SK-N-SH (cell line): ENCODE data around the gene FXYD7. TPM values are rescaled to one million over a fixed set of nuclear protein-coding genes. Genes with fewer than 3 reads are reported as not detected.

Experiments used
- CTCF ChIA-PET: fragments of 300-600, 350-600 bp; formaldehyde crosslinking; extraction: SDS; loops from one replicate; lab custom pipeline; 2021; lab: Yijun Ruan, JAX
- POLR2A ChIA-PET: fragments of 350-600 bp; sonication (Branson Sonifier 250); formaldehyde crosslinking; extraction: SDS; loops from one replicate; lab custom pipeline; 2020; ENCODE audit warnings: antibody characterized with exemption, inconsistent platforms; lab: Yijun Ruan, JAX
- DNase-seq: peaks from one replicate; pipeline ENCODE4 v3.0.0; 2012
- H2AFZ ChIP-seq: fragments of 200-600 bp; sonication (generic); 2 replicates; pipeline ENCODE4 v1.8.1; 2016; ENCODE audit warnings: antibody characterized with exemption, mild to moderate bottlenecking, low read depth
- H3F3A ChIP-seq: fragments of 200-600 bp; sonication (generic); replicated peaks from 2 replicates; pipeline ENCODE3; 2016; ENCODE audit warnings: antibody characterized with exemption, mild to moderate bottlenecking; ENCODE audit not compliant: insufficient read depth
- H3K27ac ChIP-seq, 2 experiments: fragments of 200-500 bp in 1 of 2; fragments of 200-600 bp in 1 of 2; sonication (Bioruptor generic) in 1 of 2; sonication (generic), shearing (Covaris generic) in 1 of 2; 2 replicates each; pipeline versions ENCODE4 v1.5.1 to v1.6.1; 2014 to 2016; ENCODE audit warnings: low read depth in 2 of 2, inconsistent platforms in 1 of 2, low read length in 1 of 2, mild to moderate bottlenecking in 1 of 2, mixed read lengths in 1 of 2
- H3K27me3 ChIP-seq: fragments of 200-600 bp; sonication (generic), shearing (Covaris generic); 2 replicates; pipeline ENCODE4 v1.6.1; 2016; ENCODE audit warnings: mixed run types; ENCODE audit not compliant: insufficient read depth
- H3K36me3 ChIP-seq, 2 experiments: fragments of 200-500 bp in 1 of 2; fragments of 200-600 bp in 1 of 2; sonication (Bioruptor generic) in 1 of 2; sonication (generic) in 1 of 2; replicated peaks in 1 of 2; 2 replicates each; pipeline versions ENCODE3 to v1.5.1; 2014 to 2016; ENCODE audit warnings: low read length in 1 of 2, mild to moderate bottlenecking in 1 of 2; ENCODE audit not compliant: insufficient read depth in 2 of 2, control insufficient read depth in 1 of 2
- H3K4me1 ChIP-seq, 2 experiments: fragments of 200-500 bp in 1 of 2; fragments of 200-600 bp in 1 of 2; sonication (Bioruptor generic) in 1 of 2; sonication (generic), shearing (Covaris generic) in 1 of 2; 2 replicates each; pipeline versions ENCODE4 v1.5.1 to v1.6.1; 2014 to 2016; ENCODE audit warnings: low read depth in 1 of 2, low read length in 1 of 2, mixed run types in 1 of 2; ENCODE audit not compliant: insufficient read depth in 2 of 2, control insufficient read depth in 1 of 2
- H3K4me2 ChIP-seq: fragments of 200-600 bp; sonication (generic), shearing (Covaris generic); 2 replicates; pipeline ENCODE4 v1.6.1; 2017; ENCODE audit warnings: mixed run types
- H3K4me3 ChIP-seq, 2 experiments: fragments of 200-500 bp in 1 of 2; fragments of 200-600 bp in 1 of 2; sonication (Bioruptor generic) in 1 of 2; sonication (generic), shearing (Covaris generic) in 1 of 2; 2 replicates each; pipeline versions ENCODE4 v1.5.1 to v1.8.1; 2014 to 2016; ENCODE audit warnings: low read depth in 2 of 2, inconsistent platforms in 1 of 2, low read length in 1 of 2, mild to moderate bottlenecking in 1 of 2, mixed read lengths in 1 of 2, moderate library complexity in 1 of 2
- H3K79me2 ChIP-seq: fragments of 200-600 bp; sonication (generic); 2 replicates; pipeline ENCODE4 v1.8.1; 2017; ENCODE audit warnings: mild to moderate bottlenecking; ENCODE audit not compliant: insufficient read depth
- H3K9ac ChIP-seq: fragments of 200-600 bp; sonication (generic); 2 replicates; pipeline ENCODE4 v1.6.1; 2017; ENCODE audit warnings: mixed run types
- H3K9me2 ChIP-seq: fragments of 200-600 bp; sonication (generic); 2 replicates; pipeline ENCODE4 v1.6.1; 2017; ENCODE audit warnings: mixed run types
- H3K9me3 ChIP-seq: fragments of 200-600 bp; sonication (generic); 2 replicates; pipeline ENCODE4 v1.6.1; 2017; ENCODE audit warnings: mixed run types, mild to moderate bottlenecking, moderate library complexity
- H4K20me1 ChIP-seq: fragments of 200-600 bp; sonication (generic); 2 replicates; pipeline ENCODE4 v1.6.1; 2017; ENCODE audit warnings: mild to moderate bottlenecking, mixed run types; ENCODE audit not compliant: insufficient read depth
- CHD2 ChIP-seq: fragments of 150-350 bp; IDR thresholded peaks from 2 replicates; pipeline ENCODE4 v1.6.1; 2018; ENCODE audit warnings: low read length; ENCODE audit not compliant: partially characterized antibody
- CTCF ChIP-seq: fragments of 200-600 bp; sonication (generic); IDR thresholded peaks from 2 replicates; pipeline ENCODE4 v1.6.1; 2017; ENCODE audit warnings: antibody characterized with exemption, mild to moderate bottlenecking, moderate library complexity
- ELF1 ChIP-seq: IDR thresholded peaks from 2 replicates; pipeline ENCODE4 v1.4.0; 2012
- EP300 ChIP-seq, 2 experiments: IDR thresholded peaks; 2 replicates each; pipeline versions ENCODE4 v1.4.0 to v1.6.1; 2012; ENCODE audit warnings: borderline replicate concordance in 1 of 2, low read depth in 1 of 2, low read length in 1 of 2
- FOXJ3 ChIP-seq: sonication (generic); formaldehyde crosslinking; IDR thresholded peaks from 2 replicates; pipeline ENCODE4 v1.5.1; 2020; ENCODE audit warnings: mild to moderate bottlenecking, missing genetic modification reagents
- GABPA ChIP-seq: IDR thresholded peaks from 2 replicates; pipeline ENCODE4 v1.4.0; 2012; ENCODE audit warnings: low read depth, mild to moderate bottlenecking
- IRF3 ChIP-seq: fragments of 150-350 bp; IDR thresholded peaks from 2 replicates; pipeline ENCODE4 v1.6.1; 2016; ENCODE audit warnings: mild to moderate bottlenecking, low read depth, low read length
- MAX ChIP-seq: IDR thresholded peaks from 2 replicates; pipeline ENCODE4 v1.4.0; 2012; ENCODE audit warnings: low read depth
- MXI1 ChIP-seq: IDR thresholded peaks from 2 replicates; pipeline ENCODE4 v1.6.1; 2012; ENCODE audit warnings: mild to moderate bottlenecking, low read depth, low read length, improper control_type of control experiment
- RXRA ChIP-seq: IDR thresholded peaks from 2 replicates; pipeline ENCODE4 v1.4.0; 2012; ENCODE audit warnings: low read depth, mild to moderate bottlenecking, borderline replicate concordance
- SIN3A ChIP-seq: IDR thresholded peaks from 2 replicates; pipeline ENCODE4 v1.6.1; 2012; ENCODE audit warnings: low read depth, mild to moderate bottlenecking, low read length, moderate library complexity, borderline replicate concordance
- WGBS: methylation state at CpG from one replicate; pipeline ENCODE4 v1.1.6; 2017; ENCODE audit warnings: low lambda C conversion rate; 5-methylcytosine and 5-hydroxymethylcytosine counted together
- polyA plus RNA-seq, 3 experiments: library from polyadenylated mRNA; depleted of rRNA; stranded (reverse); fragments of >200 nt; gene quantifications; 2 replicates each; pipeline ENCODE4 v1.2.3, GENCODE V29; 2012

FXYD7 gene
- polyA plus RNA-seq, 1 of the 3 experiments (the other 2 are of a cell fraction), result 0.44 TPM

- Histone ChIP-seq H3K9ac (no peak within 1 kb of the TSS), H3K27ac (no peak within 1 kb of the TSS)
- CTCF ChIA-PET, result interaction anchor here (5.1 to 5.4 kb wide), 3 partner anchors 14 to 71 kb away, joined by 60 to 66 read pairs (median 65); partner anchors contain the start of gene FXYD3
Measured at GRCh38 chr19:35138305-35138892, 4.7 kb upstream of the FXYD7 start, which contains the start of gene FXYD1. FXYD1 (plus strand) TSS chr19:35138824; CDS start chr19:35140080, 1,256 bp downstream.

More at GRCh38 chr19:35138305-35138892, 4.7 kb upstream of the FXYD7 start, which contains the start of gene FXYD1:
- Histone ChIP-seq H3K79me2 (no peaks in the 10 kb centered on the region), H3K9me3 (no peaks in the 10 kb centered on the region), H3F3A (peaks cover 6% of the 10 kb centered on the region), H3K27me3 (peaks cover 22% of the 10 kb centered on the region; the same call in 1 of the 2 replicates), H3K4me3 (no peak within 1 kb of the TSS), H2AFZ (no peak within 1 kb of the TSS), H3K4me1 (peaks cover 0 to 26% of the 10 kb centered on the region in 2 experiments; a peak in 2 of 4 replicates), H3K4me2 (no peak within 1 kb of the TSS), H4K20me1 (no peaks in the 10 kb centered on the region), H3K9me2 (no peaks in the 10 kb centered on the region), H3K36me3 (no peaks in the 10 kb centered on the region)
- no peak for DNase-seq
- WGBS, result 72% methylated on average over 12 of the region's 18 CpGs
- no peak for TF ChIP-seq RXRA
- TF ChIP-seq MAX, result no peak
- TF ChIP-seq EP300 (IDR thresholded peaks at IDR 0.05; ENCODE audit: borderline replicate concordance in 1 of 2, low read depth in 1 of 2, low read length in 1 of 2), result no peak
- no peak for TF ChIP-seq GABPA
- TF ChIP-seq SIN3A, result no peak
- no peak for TF ChIP-seq CTCF
- TF ChIP-seq FOXJ3 (CRISPR knock-in tag), result no peak
- no peak for TF ChIP-seq MXI1
- no peak for TF ChIP-seq CHD2
- TF ChIP-seq IRF3, result no peak
- TF ChIP-seq ELF1, result no peak
- POLR2A ChIA-PET, result no interaction called here
